GM10266 (cell line): ENCODE measurements around the gene ETV6.

Experiments
- DNase-seq: peaks from one replicate; pipeline ENCODE4 v3.0.0; 2012; ENCODE audit errors: extremely low spot score
- CTCF ChIP-seq: IDR thresholded peaks from 2 replicates; pipeline ENCODE4 v1.5.1; 2012; ENCODE audit warnings: mild to moderate bottlenecking, low read depth; ENCODE audit not compliant: control insufficient read depth, insufficient read depth; ENCODE audit errors: missing control alignments

Gene ETV6

GRCh38 chr12:11757095-11757494 lies 107.6 kb downstream of the ETV6 start:
- no peak for DNase-seq
- TF ChIP-seq CTCF = no peak

- no peak for DNase-seq
- no peak for TF ChIP-seq CTCF
These were observed 108.1 kb downstream of the ETV6 start for GRCh38 chr12:11757531-11757930.

- no peak for TF ChIP-seq CTCF
- no peak for DNase-seq
These were observed 108.6 kb downstream of the ETV6 start for GRCh38 chr12:11758087-11758486.

GRCh38 chr12:11758510-11759493 lies 109.3 kb downstream of the ETV6 start:
- peak; percentile 32 for DNase-seq
- TF ChIP-seq CTCF = no peak

- no peak for DNase-seq
These were observed 110.0 kb downstream of the ETV6 start for GRCh38 chr12:11759494-11759878.

GRCh38 chr12:11759899-11760298 lies 110.4 kb downstream of the ETV6 start:
- no peak for TF ChIP-seq CTCF
- DNase-seq = no peak

More at GRCh38 chr12:11759494-11759878, 110.0 kb downstream of the ETV6 start:
- no peak for TF ChIP-seq CTCF
